ENCODE measurements around the gene ELL2.

- no peak for TF ChIP-seq CTCF (IDR thresholded peaks at IDR 0.05)
- no peak for TF ChIP-seq POLR2AphosphoS5 (IDR thresholded peaks at IDR 0.05)
Measured at GRCh38 chr5:95940758-95941682, 20.6 kb downstream of the ELL2 start.

All from prostate gland (tissue), 2 donors.